ENCODE data around the gene INTS7.

INTS7 gene

DNA sequence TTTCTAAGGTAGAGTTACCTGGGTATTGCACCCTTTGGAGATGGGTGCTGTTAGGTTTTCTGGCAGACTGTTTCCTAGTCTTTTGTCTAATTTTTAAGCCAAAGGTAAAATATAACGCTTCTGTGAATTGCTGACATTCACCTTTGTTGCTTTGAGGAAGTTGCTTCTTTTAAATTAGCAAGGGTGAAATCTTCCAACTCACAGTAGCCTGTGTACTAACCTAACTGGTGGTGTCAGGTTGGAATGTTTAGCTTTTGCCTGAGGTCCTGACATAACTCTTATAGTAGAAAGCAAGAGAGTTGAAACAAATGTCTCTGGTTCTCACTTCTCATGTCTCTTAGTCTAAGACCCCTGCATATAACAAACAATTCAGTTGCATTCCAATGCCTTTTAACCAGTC, 143.6 kb downstream of the INTS7 start:
- no peak overlapping the region for H3K4me3 Mint-ChIP-seq
- H3K9me3 Mint-ChIP-seq: no peaks in the 10 kb centered on the region
- H3K4me1 Mint-ChIP-seq: peaks cover 8 to 21% of the 10 kb centered on the region in 2 donors
- no peak overlapping the region for H3K27ac Mint-ChIP-seq
- DNase-seq (no peak), ATAC-seq (replicated peaks) (no peak)
- no peaks in the 10 kb centered on the region for H3K36me3 Mint-ChIP-seq
- peaks cover 7 to 17% of the 10 kb centered on the region in 2 donors for H3K27me3 Mint-ChIP-seq

All from stimulated activated naive B cell treated with anti-CD40 and anti-IgM and Interleukin-4, amounts not matched to agents 10 μg/mL and 1 μg/mL and 100 μg/mL, for 72 hours (primary cell).